Vagina (tissue), 2 donors: Measurements from ENCODE around the gene IFNL2.

Experiments
- POLR2A ChIP-seq, 2 donors: fragments of 450-650 bp; IDR thresholded peaks; one replicate each; pipeline ENCODE4 v1.6.1; 2017; ENCODE audit warnings: antibody characterized with exemption in 2 of 2, mild to moderate bottlenecking in 2 of 2, moderate library complexity in 2 of 2
- POLR2AphosphoS5 ChIP-seq, 2 donors: sonication (generic); formaldehyde crosslinking; IDR thresholded peaks; one replicate each; pipeline ENCODE4 v1.9.0; 2017; ENCODE audit warnings: antibody characterized with exemption in 2 of 2, mild to moderate bottlenecking in 2 of 2, low read depth in 1 of 2; ENCODE audit not compliant: insufficient read depth in 1 of 2
- TF ChIP-seq, protein P1 (sequence below), 3 experiments: fragments of 450-650 bp in 2 of 3; fragments of 200-600 bp in 1 of 3; sonication (generic) in 1 of 3; IDR thresholded peaks; one replicate each; pipeline ENCODE4 v1.5.1; 2017 to 2019; ENCODE audit warnings: antibody characterized with exemption in 3 of 3, mild to moderate bottlenecking in 2 of 3, moderate library complexity in 2 of 3

- TF ChIP-seq, protein P1, sequence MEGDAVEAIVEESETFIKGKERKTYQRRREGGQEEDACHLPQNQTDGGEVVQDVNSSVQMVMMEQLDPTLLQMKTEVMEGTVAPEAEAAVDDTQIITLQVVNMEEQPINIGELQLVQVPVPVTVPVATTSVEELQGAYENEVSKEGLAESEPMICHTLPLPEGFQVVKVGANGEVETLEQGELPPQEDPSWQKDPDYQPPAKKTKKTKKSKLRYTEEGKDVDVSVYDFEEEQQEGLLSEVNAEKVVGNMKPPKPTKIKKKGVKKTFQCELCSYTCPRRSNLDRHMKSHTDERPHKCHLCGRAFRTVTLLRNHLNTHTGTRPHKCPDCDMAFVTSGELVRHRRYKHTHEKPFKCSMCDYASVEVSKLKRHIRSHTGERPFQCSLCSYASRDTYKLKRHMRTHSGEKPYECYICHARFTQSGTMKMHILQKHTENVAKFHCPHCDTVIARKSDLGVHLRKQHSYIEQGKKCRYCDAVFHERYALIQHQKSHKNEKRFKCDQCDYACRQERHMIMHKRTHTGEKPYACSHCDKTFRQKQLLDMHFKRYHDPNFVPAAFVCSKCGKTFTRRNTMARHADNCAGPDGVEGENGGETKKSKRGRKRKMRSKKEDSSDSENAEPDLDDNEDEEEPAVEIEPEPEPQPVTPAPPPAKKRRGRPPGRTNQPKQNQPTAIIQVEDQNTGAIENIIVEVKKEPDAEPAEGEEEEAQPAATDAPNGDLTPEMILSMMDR (IDR thresholded peaks at IDR 0.05), result no peak
- TF ChIP-seq POLR2A (IDR thresholded peaks at IDR 0.05) (no peak), POLR2AphosphoS5 (IDR thresholded peaks at IDR 0.05; ENCODE audit: insufficient read depth in 1 of 2, low read depth in 1 of 2) (no peak)
These were observed 29.3 kb upstream of the IFNL2 start for GRCh38 chr19:39238944-39239343.
